NOMO-1 treated with dmso at 0.1 percent for 144 hours (cell line): ENCODE measurements around the gene XRCC6.
"Not testable (repeated sequence)": the region's sequence is repeated elsewhere in the genome, so short reads cannot be mapped to it uniquely, and the experiment has no call there.

Source experiments
- DNase-seq: peaks from one replicate; lab custom pipeline; 2025; ENCODE audit not compliant: unreplicated experiment; lab: John Stamatoyannopoulos, UW

Gene XRCC6

DNA sequence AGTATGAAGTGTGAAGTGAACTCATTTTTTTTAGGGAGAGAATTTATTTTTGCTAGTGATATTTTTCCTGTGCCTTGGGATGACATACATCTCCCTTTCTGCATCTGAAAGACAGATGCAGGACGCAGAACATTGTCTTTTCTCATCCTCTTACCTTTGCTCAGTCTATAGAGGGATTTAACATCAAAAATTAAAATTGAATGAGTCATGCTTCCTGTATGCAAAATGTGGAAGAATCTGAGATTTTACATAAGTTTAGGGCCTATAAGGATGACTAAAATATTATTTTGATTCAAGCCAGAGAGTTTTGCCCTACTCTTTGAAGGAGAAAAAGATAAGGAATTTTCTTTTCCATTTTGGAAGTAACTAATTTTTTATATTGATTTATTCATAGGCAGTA is 27.3 kb downstream of the XRCC6 start:
- DNase-seq, result no peak

DNA sequence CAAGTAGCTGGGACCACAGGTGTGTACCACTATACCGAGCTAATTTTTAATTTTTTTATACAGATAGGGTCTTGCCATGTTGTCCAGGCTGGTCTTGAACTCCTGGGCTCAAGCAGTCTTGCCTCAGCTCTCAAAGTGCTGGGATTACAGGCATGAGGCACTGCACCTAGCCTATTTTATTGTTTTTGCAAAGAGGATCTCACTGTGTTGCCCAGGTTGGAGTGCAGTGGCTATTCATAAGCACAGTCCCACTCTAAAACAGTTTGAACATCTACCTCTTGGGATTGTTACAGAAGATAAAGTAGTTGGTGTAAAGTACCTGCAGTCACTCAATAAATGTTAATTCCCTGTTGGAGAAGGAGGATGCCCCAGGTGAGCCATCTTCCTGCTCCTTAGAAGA is 29.1 kb downstream of the XRCC6 start:
- DNase-seq, result no peak

DNA sequence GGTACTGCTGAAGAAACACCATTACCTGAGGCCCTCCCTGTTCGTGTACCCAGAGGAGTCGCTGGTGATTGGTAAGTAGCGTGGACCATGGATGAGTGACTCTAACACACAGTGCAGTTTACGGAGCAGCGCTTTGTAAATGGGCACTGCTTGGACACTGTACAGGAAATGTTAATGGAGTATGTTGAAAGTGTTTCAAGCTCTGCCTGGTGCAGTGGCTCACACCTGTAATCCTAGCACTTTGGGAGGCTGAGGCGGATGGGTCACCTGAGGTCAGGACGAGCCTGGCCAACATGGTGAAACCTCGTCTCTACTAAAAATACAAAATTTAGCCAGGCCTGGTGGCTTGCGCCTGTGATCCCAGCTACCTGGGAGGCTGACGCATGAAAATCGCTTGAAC is 29.7 kb downstream of the XRCC6 start:
- DNase-seq, result no peak

DNA sequence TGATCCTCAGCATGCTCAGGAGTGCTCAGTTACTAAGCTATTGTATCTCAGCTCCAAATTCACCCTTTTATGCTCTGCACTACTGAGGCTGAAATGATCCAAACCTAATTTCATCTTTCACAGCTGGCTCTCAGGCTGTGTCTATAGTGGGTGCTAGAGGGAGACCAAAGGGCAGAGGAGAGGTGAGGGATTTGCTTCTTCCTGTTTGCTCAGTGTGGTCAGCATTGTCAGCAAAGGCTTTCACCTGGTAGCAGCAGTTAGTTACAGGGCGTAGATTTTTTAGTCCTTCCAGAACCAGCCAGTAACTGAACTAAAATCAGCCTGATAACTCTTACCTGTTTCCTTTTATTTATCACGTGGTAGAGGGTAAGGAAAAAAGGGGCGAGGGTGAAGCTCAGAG is 33.2 kb downstream of the XRCC6 start:
- no peak for DNase-seq

DNA sequence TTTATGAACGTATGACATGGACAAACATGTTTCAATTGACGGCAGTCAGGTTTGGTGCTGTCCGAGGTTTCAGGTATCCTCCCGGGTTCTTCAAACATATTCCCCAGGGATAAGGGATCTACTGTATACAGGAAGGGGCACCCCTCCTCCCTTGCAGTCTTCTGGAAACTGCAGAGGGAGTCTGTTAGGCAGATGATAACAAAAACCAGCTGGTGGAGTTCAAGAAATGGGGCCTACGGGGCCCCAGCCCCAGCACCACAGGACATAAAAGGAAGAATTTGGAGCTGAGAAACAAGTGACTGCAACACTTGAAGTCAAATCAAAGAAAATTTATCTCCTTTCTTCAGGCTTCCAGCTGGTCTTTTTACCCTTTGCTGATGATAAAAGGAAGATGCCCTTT is 35.5 kb downstream of the XRCC6 start:
- DNase-seq, result no peak

DNA sequence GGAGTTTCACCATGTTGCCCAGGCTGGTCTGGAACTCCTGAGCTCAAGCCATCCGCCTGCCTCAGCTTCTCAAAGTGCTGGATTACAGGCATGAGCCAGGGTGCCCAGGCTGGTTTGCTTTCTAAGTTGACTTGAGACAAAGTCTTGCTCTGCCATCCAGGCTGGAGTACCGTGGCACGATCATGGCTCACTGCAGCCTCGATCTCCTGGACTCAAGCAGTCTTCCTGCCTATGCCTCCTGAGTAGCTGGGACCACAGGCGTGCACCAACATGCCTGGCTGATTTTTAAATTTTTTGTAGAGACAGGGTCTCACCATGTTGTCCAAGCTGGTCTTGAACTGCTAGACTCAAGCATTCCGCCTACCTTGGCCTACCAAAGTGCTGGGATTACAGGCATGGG is 36.6 kb downstream of the XRCC6 start:
- no peak for DNase-seq

DNA sequence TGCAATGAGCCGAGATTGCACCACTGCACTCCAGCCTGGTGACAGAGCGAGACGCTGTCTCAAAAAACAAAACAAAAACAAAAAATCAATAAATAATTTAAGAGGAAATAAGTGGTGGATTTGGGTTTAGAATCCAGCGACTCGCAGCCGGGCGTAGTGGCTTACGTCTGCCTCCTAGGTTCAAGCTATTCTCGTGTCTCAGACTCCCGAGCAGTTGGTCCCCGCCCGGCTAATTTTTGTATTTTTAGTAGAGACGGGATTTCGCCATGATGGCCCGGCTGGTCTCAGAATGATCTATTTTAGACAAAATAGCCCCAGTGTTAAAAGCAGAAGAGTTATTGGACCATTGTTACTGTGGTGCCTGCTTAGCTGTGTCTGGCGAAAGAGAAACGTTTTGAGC is 37.8 kb downstream of the XRCC6 start:
- no peak for DNase-seq

DNA sequence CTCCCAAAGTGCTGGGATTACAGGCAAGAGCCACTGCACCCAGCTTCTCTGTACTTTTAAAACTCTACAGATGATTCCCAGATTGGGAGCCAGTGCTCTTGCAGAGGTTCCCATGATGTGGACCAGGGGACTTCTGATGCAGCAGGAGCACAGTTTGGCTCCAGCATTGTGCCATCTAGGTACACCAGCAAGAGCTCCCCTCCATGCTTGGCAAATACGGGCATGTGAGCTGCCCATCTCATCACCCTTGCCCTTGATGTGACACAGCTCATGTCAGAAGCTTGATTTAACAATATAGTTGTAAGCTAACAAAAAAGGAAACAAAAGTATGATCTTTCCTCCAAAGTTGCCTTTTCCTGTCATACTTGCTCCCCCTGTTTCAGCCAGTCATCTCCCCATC is 38.8 kb downstream of the XRCC6 start:
- DNase-seq, result no peak

DNA sequence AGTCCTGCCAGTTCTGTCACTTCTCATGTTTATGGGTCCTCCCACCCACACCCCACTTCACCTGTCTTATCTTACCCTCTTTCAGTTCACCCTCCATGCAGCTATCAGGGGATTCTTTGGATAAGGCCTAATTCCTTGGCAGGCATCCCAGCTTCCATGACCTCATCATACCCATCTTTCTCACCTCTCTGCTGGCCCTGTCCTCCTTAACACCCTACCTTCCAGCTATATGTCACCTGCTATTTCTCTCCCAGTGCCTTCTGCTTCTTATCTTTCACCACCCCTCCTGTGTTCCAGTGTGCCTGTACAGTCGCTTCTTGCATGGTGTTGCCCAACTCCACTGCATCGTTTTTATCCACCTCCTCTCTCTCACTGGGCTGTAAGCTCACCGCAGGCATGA is 39.3 kb downstream of the XRCC6 start:
- no peak for DNase-seq

DNA sequence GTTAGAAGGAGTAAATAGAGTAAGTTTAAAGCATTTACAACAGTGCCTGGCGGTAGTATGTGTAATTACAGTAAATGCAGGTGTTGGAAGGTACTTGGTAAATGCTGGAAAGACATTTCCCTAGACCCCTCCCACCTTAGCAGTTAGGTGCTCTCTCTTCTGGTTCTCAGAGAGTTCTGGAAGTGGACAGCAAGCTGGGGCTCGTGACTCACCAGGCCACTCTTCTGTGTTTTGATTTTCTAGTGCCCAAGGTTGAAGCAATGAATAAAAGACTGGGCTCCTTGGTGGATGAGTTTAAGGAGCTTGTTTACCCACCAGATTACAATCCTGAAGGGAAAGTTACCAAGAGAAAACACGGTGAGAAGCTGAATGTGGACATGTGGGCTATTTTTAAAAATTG is 40.0 kb downstream of the XRCC6 start:
- DNase-seq, result no peak

DNA sequence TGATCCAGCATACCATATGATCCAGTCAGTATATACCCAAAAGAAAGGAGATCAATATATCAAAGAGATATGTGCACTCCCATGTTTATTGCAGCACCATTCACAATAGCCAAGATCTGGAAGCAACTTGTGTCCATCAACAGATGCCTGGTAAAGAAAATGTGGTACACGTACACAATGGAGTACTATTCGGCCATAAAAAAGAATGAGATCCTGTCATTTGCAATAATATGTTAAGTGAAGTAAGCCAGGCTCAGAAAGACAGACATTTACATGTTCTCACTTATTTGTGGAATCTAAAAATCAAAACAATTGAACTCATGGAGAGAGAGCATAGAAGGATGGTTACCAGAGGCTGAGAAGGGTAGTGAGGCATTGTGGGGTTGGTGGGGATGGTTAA is 40.6 kb downstream of the XRCC6 start:
- no peak for DNase-seq

DNA sequence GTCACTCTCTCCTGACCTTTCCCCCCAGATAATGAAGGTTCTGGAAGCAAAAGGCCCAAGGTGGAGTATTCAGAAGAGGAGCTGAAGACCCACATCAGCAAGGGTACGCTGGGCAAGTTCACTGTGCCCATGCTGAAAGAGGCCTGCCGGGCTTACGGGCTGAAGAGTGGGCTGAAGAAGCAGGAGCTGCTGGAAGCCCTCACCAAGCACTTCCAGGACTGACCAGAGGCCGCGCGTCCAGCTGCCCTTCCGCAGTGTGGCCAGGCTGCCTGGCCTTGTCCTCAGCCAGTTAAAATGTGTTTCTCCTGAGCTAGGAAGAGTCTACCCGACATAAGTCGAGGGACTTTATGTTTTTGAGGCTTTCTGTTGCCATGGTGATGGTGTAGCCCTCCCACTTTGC is 42.5 kb downstream of the XRCC6 start:
- DNase-seq, result not testable (repeated sequence)

DNA sequence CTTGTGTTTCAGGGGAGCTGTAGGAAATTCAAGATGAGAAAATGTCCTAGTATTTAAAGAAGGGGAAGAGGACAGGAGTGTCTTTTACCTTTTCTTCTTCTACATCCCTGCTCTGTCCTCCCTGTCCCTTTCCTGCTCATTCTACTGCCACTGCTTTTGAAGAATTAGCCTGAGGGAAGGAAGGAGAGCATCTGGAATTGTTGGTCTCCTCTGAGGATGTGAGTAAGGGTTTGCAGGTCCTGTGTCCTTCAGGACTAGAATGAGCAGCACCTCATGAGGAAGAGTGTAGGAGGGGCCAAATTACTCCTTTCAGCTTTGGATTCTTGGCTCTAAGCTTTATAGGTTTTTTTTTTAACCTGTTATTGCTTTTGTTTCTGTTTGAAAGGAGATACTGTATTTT is 43.4 kb downstream of the XRCC6 start:
- DNase-seq, result no peak

DNA sequence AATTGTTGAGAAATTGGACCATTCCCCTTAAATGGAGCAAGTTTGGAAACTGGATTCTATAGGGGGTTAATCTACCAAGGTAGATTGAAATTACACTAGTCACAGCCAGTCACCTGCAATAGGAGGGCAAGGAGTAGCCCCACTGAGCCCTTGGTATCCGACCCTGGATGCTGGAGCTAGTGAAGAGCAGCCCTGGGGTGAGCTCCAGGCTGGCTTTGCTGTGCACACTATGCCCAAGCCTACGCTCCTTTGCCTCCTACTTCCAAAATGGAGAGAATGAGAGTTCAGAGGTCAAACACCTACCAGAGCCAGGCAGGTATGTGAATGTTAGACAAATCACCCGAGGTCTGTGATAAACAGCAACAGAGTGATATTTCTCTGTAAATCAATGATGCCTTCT is 43.9 kb downstream of the XRCC6 start:
- DNase-seq, result no peak

DNA sequence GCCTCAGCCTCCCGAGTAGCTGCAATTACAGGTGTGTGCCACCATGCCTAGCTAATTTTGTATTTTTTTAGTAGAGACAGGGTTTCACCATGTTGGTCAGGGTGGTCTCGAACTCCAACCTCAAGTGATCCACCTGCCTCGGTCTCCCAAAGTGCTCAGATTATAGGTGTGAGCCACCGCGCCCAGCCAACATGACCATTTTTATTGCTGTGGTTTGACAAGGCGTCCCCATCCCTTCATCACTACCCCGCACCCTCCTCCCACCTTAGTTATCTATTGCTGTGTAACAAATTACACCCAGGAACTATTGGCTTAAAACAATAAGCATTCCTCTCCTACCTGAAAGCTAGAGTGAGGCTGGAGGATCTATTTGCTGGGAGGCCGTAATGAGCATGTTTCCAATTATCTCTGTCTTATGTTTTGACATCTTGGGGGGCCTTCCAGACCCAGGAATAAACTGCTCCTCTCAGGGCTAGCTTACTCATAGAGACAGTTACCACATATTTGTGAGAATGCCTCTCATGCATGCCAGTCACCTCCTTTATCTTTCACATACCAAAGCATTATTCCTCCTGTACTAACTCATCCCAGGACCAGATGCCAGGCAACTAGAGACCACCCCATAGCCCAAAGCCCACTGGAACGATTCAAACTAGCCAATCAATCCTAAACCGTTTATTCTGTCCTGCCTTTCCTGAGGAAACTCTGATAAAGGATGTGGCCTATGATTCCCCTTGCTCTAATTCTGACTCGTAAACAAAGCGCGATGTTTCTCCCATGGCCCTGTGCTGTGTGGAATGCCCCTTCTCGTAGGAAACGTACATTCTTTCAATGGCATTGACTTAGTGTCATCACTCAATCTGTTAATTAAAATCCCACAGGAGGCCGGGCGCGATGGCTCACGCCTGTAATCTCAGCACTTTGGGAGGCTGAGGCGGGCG is 48.1 kb downstream of the XRCC6 start:
- DNase-seq, result no peak

DNA sequence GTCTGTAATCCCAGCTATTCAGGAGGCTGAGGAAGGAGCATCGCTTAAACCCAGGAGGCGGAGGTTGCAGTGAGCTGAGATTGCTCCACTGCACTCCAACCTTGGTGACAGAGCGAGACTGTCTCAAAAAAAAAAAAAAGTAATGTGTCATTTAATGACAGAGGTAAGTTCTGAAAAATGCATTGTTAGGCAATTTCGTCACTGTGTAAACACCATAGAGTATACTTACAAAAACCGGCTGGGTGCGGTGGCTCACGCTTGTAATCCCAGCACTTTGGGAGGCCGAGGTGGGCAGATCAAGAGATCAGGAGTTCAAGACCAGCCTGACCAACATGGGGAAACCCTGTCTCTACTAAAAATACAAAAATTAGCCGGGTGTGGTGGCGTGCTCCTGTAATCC is 51.0 kb downstream of the XRCC6 start:
- DNase-seq, result not testable (repeated sequence)

DNA sequence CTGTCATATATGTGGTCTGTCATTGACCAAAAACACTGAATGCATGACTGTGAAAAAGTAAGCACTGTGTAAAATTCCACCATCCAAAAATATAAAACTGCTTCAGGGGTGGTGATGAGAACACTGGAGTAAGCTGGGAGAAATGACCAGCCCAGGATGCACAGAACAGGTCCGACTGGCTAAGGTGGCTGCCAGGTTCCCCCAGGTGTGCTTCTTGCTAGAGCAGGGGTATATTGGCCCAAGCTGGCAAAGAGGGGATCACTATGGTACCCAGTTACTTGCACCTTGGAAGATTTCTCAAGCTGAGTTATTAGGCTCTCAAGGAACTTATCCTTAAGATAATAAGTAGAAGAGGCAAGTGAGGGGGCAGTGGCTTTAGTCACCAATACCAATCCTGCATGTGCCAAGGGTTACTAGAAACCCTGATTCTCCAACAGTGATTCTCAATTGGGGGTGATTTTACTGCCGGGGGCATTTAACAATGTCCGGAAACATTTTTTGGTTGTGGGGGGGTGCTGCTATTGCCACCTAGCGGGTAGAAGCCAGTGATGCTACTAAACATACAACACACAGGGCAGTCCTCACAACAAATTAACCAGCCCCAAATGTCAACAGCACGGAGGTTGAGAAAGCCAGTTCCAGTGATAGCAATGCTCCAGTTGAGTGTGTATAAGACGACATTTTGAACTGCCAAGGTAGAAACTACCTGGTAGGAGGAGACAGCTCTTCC is 51.9 kb downstream of the XRCC6 start:
- no peak for DNase-seq

DNA sequence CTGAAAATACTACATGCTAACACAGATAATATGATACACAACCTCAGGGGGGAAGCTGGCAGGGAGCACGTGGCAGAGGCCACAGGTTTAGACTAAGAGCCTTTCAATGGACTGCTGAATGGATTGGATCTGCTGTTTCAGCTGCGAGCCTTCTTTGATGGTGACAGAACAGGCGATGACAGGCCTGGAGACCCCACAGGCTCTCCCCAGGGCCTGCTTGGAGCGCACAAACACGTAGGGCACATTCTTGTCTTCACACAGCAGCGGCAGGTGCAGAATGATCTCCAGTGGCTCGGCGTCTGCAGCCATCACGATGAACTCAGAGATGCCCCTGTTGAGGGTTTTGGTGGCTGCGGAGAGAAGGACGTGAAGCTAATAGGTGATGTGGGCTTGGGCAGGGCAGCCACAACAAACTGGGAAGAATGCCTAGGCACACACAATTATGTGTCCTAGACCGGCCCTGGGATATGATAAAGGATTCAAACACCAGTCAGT is 53.8 kb downstream of the XRCC6 start:
- no peak for DNase-seq

DNA sequence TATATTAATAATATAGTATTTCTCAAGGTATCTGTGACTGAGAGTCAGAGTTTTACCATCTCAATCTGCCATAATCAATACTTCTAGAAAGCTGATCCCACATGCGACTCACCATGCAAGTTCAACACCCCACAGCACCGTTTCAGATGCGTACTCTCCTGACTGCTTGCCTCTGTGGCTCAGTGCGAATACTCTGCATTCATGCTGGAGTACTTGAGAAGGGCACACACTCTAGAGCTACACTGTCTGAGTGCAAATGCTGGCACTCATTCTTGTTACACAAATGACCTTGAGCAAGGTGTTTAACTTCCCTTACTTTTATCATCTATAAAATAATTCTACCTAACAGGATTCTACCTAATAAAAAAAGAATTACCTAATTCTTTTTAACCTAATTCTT is 55.0 kb downstream of the XRCC6 start:
- DNase-seq, result no peak

DNA sequence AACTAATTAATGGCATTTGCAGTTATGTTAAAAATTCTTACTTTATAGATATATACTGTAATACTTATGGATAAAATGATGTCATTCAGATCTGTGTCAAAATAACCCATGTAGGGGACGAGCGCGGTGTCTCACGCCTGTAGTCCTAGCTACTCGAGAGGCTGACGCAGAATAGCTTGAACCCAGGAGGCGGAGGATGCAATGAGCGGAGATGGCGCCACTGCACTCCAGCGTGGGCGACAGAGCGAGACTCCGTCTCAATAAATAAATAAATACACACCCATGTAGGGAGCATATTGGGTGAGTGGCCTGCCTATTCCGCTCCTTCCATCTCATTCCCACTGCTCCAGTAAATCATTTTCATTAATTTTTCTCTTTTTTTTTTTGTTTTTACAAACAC is 60.5 kb downstream of the XRCC6 start:
- DNase-seq, result no peak

DNA sequence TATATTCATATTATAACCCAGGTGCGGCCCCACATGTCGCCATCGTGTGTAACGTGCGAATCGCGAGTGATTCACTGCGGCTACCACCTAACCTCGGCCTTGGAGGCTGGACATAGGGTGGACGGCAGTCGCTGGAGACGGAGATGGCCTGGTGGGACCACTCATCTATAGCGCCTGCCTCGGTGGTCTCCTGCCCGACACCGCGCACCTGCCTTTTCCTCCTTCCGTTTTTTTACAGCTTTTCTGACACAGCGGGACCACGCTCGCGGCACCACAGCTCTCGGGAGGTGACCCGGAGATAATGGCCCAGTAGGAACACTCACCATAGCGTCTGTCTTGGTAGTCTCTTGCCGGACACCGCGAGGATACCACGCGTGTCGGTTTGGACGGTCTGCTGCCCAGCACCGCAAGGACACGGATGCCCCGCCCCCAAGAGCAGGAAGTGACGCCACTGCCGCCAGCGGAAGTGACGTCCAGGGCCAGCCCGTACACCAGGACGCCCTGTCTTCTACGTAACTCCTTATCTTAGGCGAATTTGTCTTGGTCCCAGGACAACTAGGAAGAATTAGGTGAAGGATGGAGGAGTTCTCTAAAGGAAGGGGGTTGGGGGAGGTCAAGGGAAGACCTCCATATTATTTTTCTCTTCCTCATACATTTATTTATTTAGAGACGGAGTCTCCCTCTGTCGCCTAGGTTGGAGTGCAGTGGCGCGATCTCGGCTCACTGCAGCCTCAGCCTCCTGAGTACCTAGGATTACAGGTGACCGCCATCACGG is 61.1 kb downstream of the XRCC6 start:
- peak; percentile 43 for DNase-seq

DNA sequence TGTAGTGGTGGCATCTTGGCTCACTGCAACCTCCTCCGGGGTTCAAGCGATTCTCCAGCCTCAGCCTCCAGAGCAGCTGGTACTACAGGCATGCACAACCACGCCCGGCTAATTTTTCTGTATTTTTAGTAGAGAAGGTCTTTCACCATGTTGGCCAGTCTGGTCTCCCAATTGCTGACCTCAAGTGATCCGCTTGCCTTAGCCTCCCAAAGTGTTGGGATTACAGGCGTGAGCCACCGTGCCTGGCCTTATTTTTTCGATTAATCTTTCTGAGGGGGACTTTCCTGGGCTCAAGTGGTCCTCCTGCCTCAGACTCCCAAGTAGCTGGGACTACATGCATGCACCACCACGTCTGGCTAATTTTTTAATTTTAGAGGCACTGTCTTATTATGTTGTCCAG is 62.0 kb downstream of the XRCC6 start:
- no peak for DNase-seq
